Neuronal stem cell (in vitro differentiated cells): ENCODE results near the gene SMCHD1.

Experiments used
- DNase-seq: peaks from one replicate; pipeline ENCODE4 v3.0.0-alpha.2; 2013; ENCODE audit warnings: low spot score
- H2AFZ ChIP-seq: one replicate; pipeline ENCODE4 v1.6.1; 2013; ENCODE audit warnings: mild to moderate bottlenecking, low read length, inconsistent platforms
- H2AK5ac ChIP-seq: 2 replicates; pipeline ENCODE4 v1.6.1; 2013; ENCODE audit warnings: low read depth, mild to moderate bottlenecking, inconsistent platforms, low read length, moderate library complexity, mixed read lengths
- H2BK120ac ChIP-seq: 2 replicates; pipeline ENCODE4 v1.6.1; 2013; ENCODE audit warnings: low read depth, mild to moderate bottlenecking, inconsistent platforms, low read length, moderate library complexity, mixed read lengths
- H2BK12ac ChIP-seq: one replicate; pipeline ENCODE4 v1.6.1; 2013; ENCODE audit warnings: low read length, inconsistent platforms
- H2BK15ac ChIP-seq: 2 replicates; pipeline ENCODE4 v1.6.1; 2013; ENCODE audit warnings: mild to moderate bottlenecking, low read length, inconsistent platforms, mixed read lengths
- H2BK5ac ChIP-seq: one replicate; pipeline ENCODE4 v1.6.1; 2013; ENCODE audit warnings: inconsistent platforms, mild to moderate bottlenecking, low read length, moderate library complexity
- H3K14ac ChIP-seq: one replicate; pipeline ENCODE4 v1.6.1; 2013; ENCODE audit warnings: low read length, inconsistent platforms
- H3K18ac ChIP-seq: 2 replicates; pipeline ENCODE4 v1.6.1; 2013; ENCODE audit warnings: low read length, inconsistent platforms
- H3K23ac ChIP-seq: 2 replicates; pipeline ENCODE4 v1.6.1; 2013; ENCODE audit warnings: low read depth, mild to moderate bottlenecking, mixed read lengths, low read length, inconsistent platforms; ENCODE audit not compliant: poor library complexity
- H3K27ac ChIP-seq: replicated peaks from 3 replicates; pipeline ENCODE4 v1.5.1; 2013; ENCODE audit warnings: low read length, inconsistent platforms
- H3K27me3 ChIP-seq, 3 experiments: 2 replicates each; pipeline ENCODE4 v1.6.1; 2013; ENCODE audit warnings: low read length in 3 of 3, mild to moderate bottlenecking in 2 of 3, inconsistent platforms in 1 of 3, low read depth in 1 of 3, mixed read lengths in 1 of 3, moderate library complexity in 1 of 3; ENCODE audit not compliant: control insufficient read depth in 3 of 3, insufficient read depth in 3 of 3
- H3K36me3 ChIP-seq, 2 donors: replicated peaks in 1 of 2; 2 replicates each; pipeline ENCODE4 v1.6.1; 2013; ENCODE audit warnings: low read length in 2 of 2; ENCODE audit not compliant: control insufficient read depth in 2 of 2, insufficient read depth in 2 of 2
- H3K4ac ChIP-seq: 2 replicates; pipeline ENCODE4 v1.6.1; 2013; ENCODE audit warnings: inconsistent platforms, mild to moderate bottlenecking, low read length, moderate library complexity
- H3K4me1 ChIP-seq, 2 donors: 1 replicate in 1 of 2; 2 replicates in 1 of 2; pipeline ENCODE4 v1.6.1; 2013; ENCODE audit warnings: low read length in 2 of 2, low read depth in 1 of 2; ENCODE audit not compliant: control insufficient read depth in 2 of 2, insufficient read depth in 1 of 2
- H3K4me2 ChIP-seq: one replicate; pipeline ENCODE4 v1.6.1; 2013; ENCODE audit warnings: mild to moderate bottlenecking, low read length, inconsistent platforms; ENCODE audit not compliant: insufficient read depth, poor library complexity, severe bottlenecking
- H3K4me3 ChIP-seq, 2 donors: 2 replicates each; pipeline ENCODE4 v1.5.1; 2013; ENCODE audit warnings: low read length in 2 of 2, mild to moderate bottlenecking in 2 of 2, inconsistent platforms in 1 of 2, moderate library complexity in 1 of 2
- H3K79me1 ChIP-seq: one replicate; pipeline ENCODE4 v1.6.1; 2013; ENCODE audit warnings: low read depth, mild to moderate bottlenecking, inconsistent platforms, low read length, moderate library complexity
- H3K9ac ChIP-seq: one replicate; pipeline ENCODE4 v1.6.1; 2013; ENCODE audit warnings: mild to moderate bottlenecking, low read depth, low read length, inconsistent platforms; ENCODE audit not compliant: poor library complexity
- H3K9me3 ChIP-seq, 2 donors: replicated peaks in 1 of 2; 2 replicates each; pipeline versions ENCODE3 to v1.6.1; 2013; ENCODE audit warnings: low read length in 2 of 2, mild to moderate bottlenecking in 2 of 2, inconsistent platforms in 1 of 2, low read depth in 1 of 2, mixed read lengths in 1 of 2, moderate library complexity in 1 of 2; ENCODE audit not compliant: control insufficient read depth in 2 of 2, insufficient read depth in 1 of 2
- H4K8ac ChIP-seq: one replicate; pipeline ENCODE4 v1.6.1; 2013; ENCODE audit warnings: low read depth, mild to moderate bottlenecking, inconsistent platforms, low read length, moderate library complexity
- H4K91ac ChIP-seq: one replicate; pipeline ENCODE4 v1.6.1; 2013; ENCODE audit warnings: low read length, low read depth, mild to moderate bottlenecking, inconsistent platforms; ENCODE audit not compliant: poor library complexity
- WGBS, 2 donors: extraction: QIAGEN DNeasy Blood & Tissue Kit; methylation state at CpG; one replicate each; pipeline ENCODE4 v1.1.7; 2013; ENCODE audit warnings: missing lambda C conversion rate in 2 of 2, mixed read lengths in 1 of 2; ENCODE audit not compliant: insufficient read length in 2 of 2, insufficient replicate concordance in 1 of 2; ENCODE audit errors: extremely low coverage in 2 of 2; 5-methylcytosine and 5-hydroxymethylcytosine counted together

SMCHD1 gene

GRCh38 chr18:2787225-2787624, 131.7 kb downstream of the SMCHD1 start:
- no peak overlapping the region for H2BK15ac ChIP-seq
- H2AK5ac ChIP-seq = no peak overlapping the region
- no peak overlapping the region for H2BK120ac ChIP-seq
- no peak overlapping the region for H3K4me2 ChIP-seq
- no peaks in the 10 kb centered on the region for H3K9me3 ChIP-seq
- no peak overlapping the region for H4K91ac ChIP-seq
- H3K36me3 ChIP-seq = peaks cover 6 to 98% of the 10 kb centered on the region in 2 donors
- H3K14ac ChIP-seq = no peak overlapping the region
- H3K23ac ChIP-seq = no peak overlapping the region
- H3K79me1 ChIP-seq = no peaks in the 10 kb centered on the region
- no peak for DNase-seq
- no peaks in the 10 kb centered on the region for H3K27me3 ChIP-seq
- no peak overlapping the region for H2AFZ ChIP-seq
- no peak overlapping the region for H2BK12ac ChIP-seq
- H2BK5ac ChIP-seq = no peak overlapping the region
- H3K9ac ChIP-seq = no peak overlapping the region
- H3K4ac ChIP-seq = no peak overlapping the region
- no peak overlapping the region for H3K4me3 ChIP-seq
- H3K18ac ChIP-seq = no peak overlapping the region
- no peak overlapping the region for H3K27ac ChIP-seq
- no peak overlapping the region for H4K8ac ChIP-seq
- no peaks in the 10 kb centered on the region for H3K4me1 ChIP-seq

- WGBS, 2 donors = no CpG with 5 or more reads among the region's 2 CpGs
- Histone ChIP-seq H3K14ac (no peak overlapping the region), H3K27me3 (no peaks in the 10 kb centered on the region)
Measured at GRCh38 chr18:2792395-2792794, 136.9 kb downstream of the SMCHD1 start.

GRCh38 chr18:2794159-2794558, 138.6 kb downstream of the SMCHD1 start:
- DNase-seq = no peak
- Histone ChIP-seq H2BK15ac (no peak overlapping the region), H3K9ac (no peak overlapping the region), H2AK5ac (no peak overlapping the region), H3K4me3 (no peak overlapping the region), H3K18ac (no peak overlapping the region), H3K14ac (no peak overlapping the region), H4K91ac (no peak overlapping the region), H2BK5ac (no peak overlapping the region), H3K27ac (no peak overlapping the region), H2BK120ac (no peak overlapping the region), H3K4me1 (no peaks in the 10 kb centered on the region), H3K36me3 (peaks cover 5 to 96% of the 10 kb centered on the region in 2 donors), H3K4ac (no peak overlapping the region), H3K27me3 (no peaks in the 10 kb centered on the region), H2AFZ (no peak overlapping the region), H3K4me2 (no peak overlapping the region), H4K8ac (no peak overlapping the region), H3K9me3 (no peaks in the 10 kb centered on the region), H3K23ac (no peak overlapping the region), H3K79me1 (no peaks in the 10 kb centered on the region), H2BK12ac (no peak overlapping the region)
- WGBS, 2 donors = no CpG with 5 or more reads among the region's 9 CpGs

More at GRCh38 chr18:2792395-2792794, 136.9 kb downstream of the SMCHD1 start:
- Histone ChIP-seq H2BK15ac (no peak overlapping the region), H2AFZ (no peak overlapping the region), H2BK120ac (no peak overlapping the region), H3K4me1 (no peaks in the 10 kb centered on the region), H3K36me3 (peaks cover 5 to 96% of the 10 kb centered on the region in 2 donors), H3K4ac (no peak overlapping the region), H3K4me3 (no peak overlapping the region), H3K23ac (no peak overlapping the region), H3K9me3 (no peaks in the 10 kb centered on the region), H3K79me1 (no peaks in the 10 kb centered on the region), H3K9ac (no peak overlapping the region), H4K8ac (no peak overlapping the region), H3K27ac (no peak overlapping the region), H2AK5ac (no peak overlapping the region), H2BK5ac (no peak overlapping the region), H4K91ac (no peak overlapping the region), H2BK12ac (no peak overlapping the region), H3K4me2 (no peak overlapping the region), H3K18ac (no peak overlapping the region)
- no peak for DNase-seq

- no peak overlapping the region for H2BK120ac ChIP-seq
Measured at GRCh38 chr18:2797951-2798350, 142.4 kb downstream of the SMCHD1 start.

More at GRCh38 chr18:2797951-2798350, 142.4 kb downstream of the SMCHD1 start:
- Histone ChIP-seq H3K18ac (no peak overlapping the region), H3K4ac (no peak overlapping the region), H3K27me3 (no peaks in the 10 kb centered on the region), H4K8ac (no peak overlapping the region), H2BK15ac (no peak overlapping the region), H3K79me1 (no peaks in the 10 kb centered on the region), H3K27ac (no peak overlapping the region), H3K4me3 (no peak overlapping the region), H2AFZ (no peak overlapping the region), H2BK12ac (no peak overlapping the region), H3K14ac (no peak overlapping the region), H3K4me1 (no peaks in the 10 kb centered on the region), H2AK5ac (no peak overlapping the region), H3K9me3 (no peaks in the 10 kb centered on the region), H3K4me2 (no peak overlapping the region), H3K23ac (no peak overlapping the region), H4K91ac (no peak overlapping the region), H2BK5ac (no peak overlapping the region), H3K9ac (no peak overlapping the region), H3K36me3 (peaks cover 8 to 96% of the 10 kb centered on the region in 2 donors)
- no CpG with 5 or more reads among the region's 1 CpG for WGBS, 2 donors
- no peak for DNase-seq
